MM.1S (cell line): Measurements from ENCODE around the gene PTPRN2.

Source experiments
- CTCF ChIP-seq: fragments of 300-600 bp; sonication (generic); IDR thresholded peaks from 2 replicates; pipeline ENCODE4 v1.5.1; 2016; ENCODE audit warnings: antibody characterized with exemption, low read length, mixed read lengths
- EZH2 ChIP-seq: fragments of 300-600 bp; sonication (generic); optimal IDR thresholded peaks from 2 replicates; pipeline ENCODE3; 2017; ENCODE audit warnings: low read depth, mild to moderate bottlenecking, antibody characterized with exemption, low read length, mixed read lengths

- TF ChIP-seq CTCF (no peak), EZH2 (no peak)
These were observed 411.8 kb downstream of the PTPRN2 start for GRCh38 chr7:158175779-158176178.
